ENCODE data around the gene DNAJC19.

Gene DNAJC19

DNA sequence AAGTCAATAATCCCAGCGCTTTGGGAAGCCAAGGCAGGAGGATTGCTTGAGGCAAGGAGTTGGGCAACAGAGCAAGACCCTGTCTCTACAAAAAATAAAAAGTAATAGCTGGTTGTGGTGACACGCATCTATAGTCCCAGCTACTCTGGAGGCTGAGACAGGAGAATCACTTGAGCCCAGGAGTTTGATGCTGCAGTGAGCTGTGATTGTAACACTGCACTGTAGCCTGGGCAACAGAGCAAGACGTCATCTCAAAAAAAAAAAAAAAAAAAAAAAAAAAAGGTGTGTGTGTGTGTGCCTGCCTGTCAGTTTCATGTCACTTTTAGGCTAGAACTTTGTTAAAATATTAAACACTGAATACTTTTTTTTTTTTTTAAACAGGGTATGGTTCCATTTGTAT, 28.4 kb downstream of the DNAJC19 start:
- peaks cover 39% of the 10 kb centered on the region for H3K36me3 ChIP-seq (replicated peaks)
- DNase-seq, result no peak

DNA sequence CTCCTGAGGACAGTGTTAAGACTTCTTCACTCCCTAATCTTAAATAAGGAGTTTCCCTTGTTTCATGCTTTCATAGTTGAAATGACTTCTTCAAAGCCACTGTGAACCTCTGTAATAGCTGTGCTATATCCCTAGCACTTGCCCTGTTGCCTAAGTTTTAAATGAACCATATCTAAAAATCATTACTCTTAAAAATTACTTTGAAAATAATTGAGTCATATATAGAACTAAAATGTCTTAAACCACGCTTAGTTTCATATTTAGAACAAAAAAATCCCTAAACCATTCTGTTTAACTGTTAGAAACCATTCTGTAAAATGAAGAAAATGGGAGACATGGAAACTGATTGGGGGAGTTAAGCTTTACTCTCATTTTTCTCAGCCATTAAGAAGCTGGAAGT, 29.8 kb downstream of the DNAJC19 start:
- in situ Hi-C loops (cut with HindIII; ENCODE audit: low pct_ligation_motif_present, low sequenced_read_pairs), result no loop called here
- TF ChIP-seq, protein P1, sequence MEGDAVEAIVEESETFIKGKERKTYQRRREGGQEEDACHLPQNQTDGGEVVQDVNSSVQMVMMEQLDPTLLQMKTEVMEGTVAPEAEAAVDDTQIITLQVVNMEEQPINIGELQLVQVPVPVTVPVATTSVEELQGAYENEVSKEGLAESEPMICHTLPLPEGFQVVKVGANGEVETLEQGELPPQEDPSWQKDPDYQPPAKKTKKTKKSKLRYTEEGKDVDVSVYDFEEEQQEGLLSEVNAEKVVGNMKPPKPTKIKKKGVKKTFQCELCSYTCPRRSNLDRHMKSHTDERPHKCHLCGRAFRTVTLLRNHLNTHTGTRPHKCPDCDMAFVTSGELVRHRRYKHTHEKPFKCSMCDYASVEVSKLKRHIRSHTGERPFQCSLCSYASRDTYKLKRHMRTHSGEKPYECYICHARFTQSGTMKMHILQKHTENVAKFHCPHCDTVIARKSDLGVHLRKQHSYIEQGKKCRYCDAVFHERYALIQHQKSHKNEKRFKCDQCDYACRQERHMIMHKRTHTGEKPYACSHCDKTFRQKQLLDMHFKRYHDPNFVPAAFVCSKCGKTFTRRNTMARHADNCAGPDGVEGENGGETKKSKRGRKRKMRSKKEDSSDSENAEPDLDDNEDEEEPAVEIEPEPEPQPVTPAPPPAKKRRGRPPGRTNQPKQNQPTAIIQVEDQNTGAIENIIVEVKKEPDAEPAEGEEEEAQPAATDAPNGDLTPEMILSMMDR (IDR thresholded peaks at IDR 0.05; ENCODE audit: low read depth, low read length, missing control alignments), result no peak
- no peak overlapping the region for H3K27ac ChIP-seq
- DNase-seq, result no peak
- H3K27me3 ChIP-seq (replicated peaks), result no peaks in the 10 kb centered on the region
- no peak overlapping the region for H3K4me3 ChIP-seq (ENCODE audit: low read depth, low read length)
- H3K36me3 ChIP-seq (replicated peaks), result peaks cover 44% of the 10 kb centered on the region

More for the DNA sequence above, 28.4 kb downstream of the DNAJC19 start:
- in situ Hi-C loops (cut with HindIII; ENCODE audit: low pct_ligation_motif_present, low sequenced_read_pairs), result no loop called here
- TF ChIP-seq, protein P1 (IDR thresholded peaks at IDR 0.05; ENCODE audit: low read depth, low read length, missing control alignments), result no peak
- H3K27me3 ChIP-seq (replicated peaks), result no peaks in the 10 kb centered on the region
- no peak overlapping the region for H3K27ac ChIP-seq
- H3K4me3 ChIP-seq (ENCODE audit: low read depth, low read length), result no peak overlapping the region

DNA sequence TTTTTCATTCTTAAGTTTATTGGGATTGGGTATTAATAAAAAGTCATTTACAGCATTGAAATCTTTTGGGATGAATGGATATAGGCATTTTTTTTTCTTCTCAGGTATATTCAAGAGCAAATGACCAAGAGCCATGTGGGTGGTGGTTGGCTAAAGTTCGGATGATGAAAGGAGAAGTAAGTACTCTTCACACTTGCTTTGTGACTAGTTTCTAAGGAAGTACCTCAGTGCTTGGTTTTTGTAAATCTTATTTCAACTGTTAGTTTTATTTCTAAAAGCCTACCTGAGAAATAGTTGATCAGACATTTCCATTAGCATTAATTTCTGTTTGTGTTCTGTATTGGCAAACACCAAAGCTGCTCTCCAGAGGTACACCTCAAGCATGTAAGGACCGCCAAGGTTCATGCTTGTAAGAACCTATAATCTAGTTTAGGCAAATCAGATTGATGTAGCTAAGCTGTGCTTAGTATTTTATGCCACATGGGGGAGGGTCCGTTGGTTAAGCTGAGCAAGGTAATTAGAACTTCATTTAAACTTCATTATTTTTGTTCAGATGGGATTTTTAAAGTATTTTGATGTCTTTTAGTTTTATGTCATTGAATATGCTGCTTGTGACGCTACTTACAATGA, 41.7 kb downstream of the DNAJC19 start:
- in situ Hi-C loops (cut with HindIII; ENCODE audit: low pct_ligation_motif_present, low sequenced_read_pairs), result no loop called here
- no peak overlapping the region for H3K27ac ChIP-seq
- peaks cover 31% of the 10 kb centered on the region for H3K36me3 ChIP-seq (replicated peaks)
- TF ChIP-seq, protein P1 (IDR thresholded peaks at IDR 0.05; ENCODE audit: low read depth, low read length, missing control alignments), result no peak
- DNase-seq, result no peak
- H3K4me3 ChIP-seq (ENCODE audit: low read depth, low read length), result no peak overlapping the region
- H3K27me3 ChIP-seq (replicated peaks), result no peaks in the 10 kb centered on the region

DNA sequence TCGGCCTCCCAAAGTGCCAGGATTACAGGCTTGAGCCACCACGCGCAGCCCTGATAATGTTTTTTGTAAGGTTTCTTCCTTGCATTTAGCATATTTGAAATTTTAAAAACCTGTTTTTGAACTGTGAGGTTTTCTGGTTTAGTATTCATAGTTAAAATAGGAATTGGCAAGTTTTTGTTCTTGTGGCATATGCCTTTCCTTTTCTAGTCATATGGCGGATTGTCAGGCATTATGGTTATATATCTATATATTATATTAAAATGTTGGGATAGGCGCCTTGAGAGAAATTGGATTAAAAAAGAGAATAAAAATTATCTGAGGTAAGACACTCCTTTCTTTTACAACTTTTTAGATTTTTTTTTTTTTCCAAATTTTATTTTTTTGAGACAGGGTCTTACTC, 48.7 kb downstream of the DNAJC19 start:
- DNase-seq, result no peak
- Histone ChIP-seq H3K27ac (no peak overlapping the region), H3K4me3 (ENCODE audit: low read depth, low read length) (no peak overlapping the region), H3K27me3 (replicated peaks) (no peaks in the 10 kb centered on the region), H3K36me3 (replicated peaks) (peaks cover 8% of the 10 kb centered on the region)
- TF ChIP-seq, protein P1 (IDR thresholded peaks at IDR 0.05; ENCODE audit: low read depth, low read length, missing control alignments), result no peak
- in situ Hi-C loops (cut with HindIII; ENCODE audit: low pct_ligation_motif_present, low sequenced_read_pairs), result no loop called here

DNA sequence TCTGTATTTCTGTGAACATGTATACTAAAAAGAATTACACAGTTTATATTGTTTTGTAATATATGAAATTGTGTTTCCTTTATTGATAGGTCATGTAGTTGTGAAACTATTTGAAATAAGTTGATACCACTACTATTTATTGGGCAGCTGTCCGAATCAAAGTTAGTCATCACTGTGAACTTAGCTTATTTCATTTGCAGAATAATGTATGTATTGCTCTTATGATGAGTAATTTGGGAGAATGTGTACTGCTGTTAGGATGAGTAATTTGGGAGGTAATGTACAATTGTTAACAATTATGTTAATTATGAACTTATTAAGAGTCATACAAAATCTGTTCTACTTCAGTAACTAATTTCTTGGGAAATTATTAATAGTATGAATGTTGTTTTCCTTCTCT, 54.9 kb downstream of the DNAJC19 start:
- no peak for DNase-seq
- Histone ChIP-seq H3K36me3 (replicated peaks) (peaks cover 5% of the 10 kb centered on the region), H3K27ac (no peak overlapping the region), H3K4me3 (ENCODE audit: low read depth, low read length) (no peak overlapping the region), H3K27me3 (replicated peaks) (no peaks in the 10 kb centered on the region)
- TF ChIP-seq, protein P1 (IDR thresholded peaks at IDR 0.05; ENCODE audit: low read depth, low read length, missing control alignments), result no peak
- in situ Hi-C loops (cut with HindIII; ENCODE audit: low pct_ligation_motif_present, low sequenced_read_pairs), result no loop called here
